Measurements from ENCODE around the gene PARD3B.
"Not testable (repeated sequence)": the region's sequence is repeated elsewhere in the genome, so short reads cannot be mapped to it uniquely, and the experiment has no call there.

The PARD3B gene

GRCh38 chr2:204541637-204542036, 3.6 kb upstream of the PARD3B start:
- DNase-seq, result no peak

GRCh38 chr2:204542982-204543608, 2.2 kb upstream of the PARD3B start:
- DNase-seq, result no peak

GRCh38 chr2:204545861-204546735, 823 bp downstream of the PARD3B start:
- peak; percentile 27 for DNase-seq

- DNase-seq, result no peak
Observed at GRCh38 chr2:204550751-204551511, 5.7 kb downstream of the PARD3B start.

GRCh38 chr2:204551512-204551863, 6.2 kb downstream of the PARD3B start:
- no peak for DNase-seq

- no peak for DNase-seq
Observed at GRCh38 chr2:204557604-204558003, 12.3 kb downstream of the PARD3B start.

GRCh38 chr2:204559358-204559757, 14.1 kb downstream of the PARD3B start:
- not testable (repeated sequence) for DNase-seq

GRCh38 chr2:204560902-204561301, 15.6 kb downstream of the PARD3B start:
- DNase-seq, result no peak

- no peak for DNase-seq
Observed at GRCh38 chr2:204561771-204562170, 16.5 kb downstream of the PARD3B start.

GRCh38 chr2:204566439-204566838, 21.2 kb downstream of the PARD3B start:
- DNase-seq, result no peak

- no peak for DNase-seq
Observed at GRCh38 chr2:204570421-204570820, 25.1 kb downstream of the PARD3B start.

GRCh38 chr2:204571041-204571440, 25.8 kb downstream of the PARD3B start:
- no peak for DNase-seq

- DNase-seq, result no peak
Observed at GRCh38 chr2:204571911-204572310, 26.6 kb downstream of the PARD3B start.

- DNase-seq, result no peak
Observed at GRCh38 chr2:204573221-204573620, 27.9 kb downstream of the PARD3B start.

GRCh38 chr2:204574486-204574885, 29.2 kb downstream of the PARD3B start:
- no peak for DNase-seq

- DNase-seq, result no peak
Observed at GRCh38 chr2:204575463-204575862, 30.2 kb downstream of the PARD3B start.

- DNase-seq, result no peak
Observed at GRCh38 chr2:204576362-204576979, 31.2 kb downstream of the PARD3B start.

- no peak for DNase-seq
Observed at GRCh38 chr2:204578928-204579598, 33.8 kb downstream of the PARD3B start.

GRCh38 chr2:204581946-204582345, 36.7 kb downstream of the PARD3B start:
- DNase-seq, result no peak

- no peak for DNase-seq
Observed at GRCh38 chr2:204583773-204584172, 38.5 kb downstream of the PARD3B start.

GRCh38 chr2:204585930-204586329, 40.7 kb downstream of the PARD3B start:
- DNase-seq, result no peak

- no peak for DNase-seq
Observed at GRCh38 chr2:204586444-204587180, 41.3 kb downstream of the PARD3B start.
